Spleen (tissue), 11 donors: ENCODE data around the gene IQCC. TPM values are rescaled to one million over a fixed set of nuclear protein-coding genes. Genes with fewer than 3 reads are reported as not detected.

Experiments
- DNase-seq: peaks from one replicate; pipeline ENCODE4 v3.0.0-alpha.2; 2020
- H3K27ac ChIP-seq, 8 donors: fragments of 200-600 bp; sonication (generic) in 7 of 8; 1 replicate in 4 of 8; 2 replicates in 4 of 8; pipeline versions ENCODE4 v1.5.0 to v1.8.0; 2016 to 2021; ENCODE audit warnings: inconsistent platforms in 4 of 8, mild to moderate bottlenecking in 4 of 8, moderate library complexity in 1 of 8
- H3K27me3 ChIP-seq, 7 donors: fragments of 200-600 bp; sonication (generic) in 6 of 7; replicated peaks in 1 of 7; 1 replicate in 4 of 7; 2 replicates in 3 of 7; pipeline versions ENCODE4 v1.5.0 to v1.8.0; 2016 to 2021; ENCODE audit warnings: inconsistent platforms in 3 of 7, mild to moderate bottlenecking in 1 of 7
- H3K36me3 ChIP-seq, 6 donors: fragments of 200-600 bp; sonication (generic) in 5 of 6; 1 replicate in 4 of 6; 2 replicates in 2 of 6; pipeline versions ENCODE4 v1.5.0 to v1.8.0; 2016 to 2021; ENCODE audit warnings: inconsistent platforms in 2 of 6
- H3K4me1 ChIP-seq, 6 donors: fragments of 200-600 bp; sonication (generic) in 5 of 6; 1 replicate in 3 of 6; 2 replicates in 3 of 6; pipeline versions ENCODE4 v1.5.0 to v1.8.0; 2016 to 2021; ENCODE audit warnings: inconsistent platforms in 3 of 6
- H3K4me3 ChIP-seq, 8 donors: fragments of 200-600 bp; sonication (generic) in 7 of 8; 1 replicate in 4 of 8; 2 replicates in 4 of 8; pipeline versions ENCODE4 v1.5.0 to v1.8.0; 2016 to 2021; ENCODE audit warnings: inconsistent platforms in 4 of 8, mild to moderate bottlenecking in 4 of 8, moderate library complexity in 2 of 8
- H3K9me3 ChIP-seq, 8 donors: fragments of 200-600 bp; sonication (generic) in 7 of 8; 1 replicate in 4 of 8; 2 replicates in 4 of 8; pipeline versions ENCODE4 v1.5.0 to v1.8.0; 2016 to 2021; ENCODE audit warnings: inconsistent platforms in 4 of 8
- CTCF ChIP-seq, 11 experiments: fragments of 200-600 bp in 7 of 11; fragments of 450-650 bp in 4 of 11; sonication (generic) in 4 of 11; IDR thresholded peaks in 8 of 11; conservative IDR thresholded peaks in 3 of 11; 1 replicate in 7 of 11; 2 replicates in 4 of 11; pipeline versions ENCODE4 v1.4.0 to v1.8.0; 2016 to 2021; ENCODE audit warnings: antibody characterized with exemption in 11 of 11, inconsistent platforms in 4 of 11, mild to moderate bottlenecking in 1 of 11
- POLR2A ChIP-seq, 3 donors: fragments of 450-650 bp; IDR thresholded peaks; one replicate each; pipeline ENCODE4 v1.5.1; 2017; ENCODE audit warnings: antibody characterized with exemption in 3 of 3, mild to moderate bottlenecking in 1 of 3
- POLR2AphosphoS5 ChIP-seq, 3 donors: sonication (generic); formaldehyde crosslinking; IDR thresholded peaks; one replicate each; pipeline ENCODE4 v1.5.1; 2017; ENCODE audit warnings: antibody characterized with exemption in 3 of 3
- WGBS, 5 donors: extraction: QIAGEN DNeasy Blood & Tissue Kit in 3 of 5; methylation state at CpG; one replicate each; pipeline versions ENCODE4 v1.1.5 to v1.1.7; 2013 to 2018; 5-methylcytosine and 5-hydroxymethylcytosine counted together
- intact Hi-C: fragments of 100-400 bp; cut with DNase I; formaldehyde crosslinking; loops from one replicate; pipeline ENCODE4 v1.15.0; 2023; ENCODE audit warnings: low total_unique reads
- polyA plus RNA-seq, 3 donors: library from polyadenylated mRNA; stranded (reverse); fragments of 200-250 nt; gene quantifications; one replicate each; pipeline ENCODE4 v1.2.1, GENCODE V29; 2013
- total RNA-seq, 7 donors: library from RNA; depleted of rRNA in 3 of 7; stranded (reverse); fragments of >200 nt in 3 of 7; fragmentation: NEBNext Ultra II Directional in 4 of 7; extraction: Animal tissue kit (Norgen Biotek cat#: 25700) in 4 of 7; gene quantifications; one replicate each; pipeline versions ENCODE4 v1.1.0 to v1.2.1, GENCODE V29; 2016 to 2021
- donor health status: healthy with polysubstance abuse.
- donor health status: DM: no; HTN: no; CAD: no; lungs with moderate emphysema.
- donor health status: DM: no; HTN: no; CAD: no.
- donor health status: Bipolar disorder and iron deficiency.
- donor health status: healthy.
- donor health status: DM: no; HTN: no; CAD: no.
- donor health status: DM: yes; HTN: yes; CAD: no.

The IQCC gene
- total and polyA plus RNA-seq, 10 donors: 1.2 to 2.4 (median 1.7) TPM

GRCh38 chr1:32198237-32199042 is 7.0 kb upstream of the IQCC start:
- 89 to 98% (median 91%) methylated on average over 3 of the region's 3 CpGs for WGBS, 5 donors
- H3K4me1 ChIP-seq: peaks cover 10 to 70% (median 37%) of the 10 kb centered on the region in 6 donors
- no peaks in the 10 kb centered on the region for H3K27me3 ChIP-seq
- H3K27ac ChIP-seq: no peak overlapping the region
- H3K9me3 ChIP-seq: no peaks in the 10 kb centered on the region
- DNase-seq: no peak
- TF ChIP-seq CTCF (IDR thresholded peaks at IDR 0.05 in 8 of 11, conservative IDR thresholded peaks at IDR 0.05 in 3 of 11) (no peak), POLR2A (IDR thresholded peaks at IDR 0.05) (no peak), POLR2AphosphoS5 (IDR thresholded peaks at IDR 0.05) (no peak)
- intact Hi-C loops: no loop called here
- no peak overlapping the region for H3K4me3 ChIP-seq
- H3K36me3 ChIP-seq: peaks cover 4 to 54% (median 41%) of the 10 kb centered on the region in 6 donors

GRCh38 chr1:32199043-32199716 is 6.3 kb upstream of the IQCC start:
- peak overlapping the region in 2 of 8 donors; percentile 83 to 89 for H3K27ac ChIP-seq

GRCh38 chr1:32199717-32200072 is 5.8 kb upstream of the IQCC start:
- H3K4me1 ChIP-seq: peaks cover 11 to 75% (median 37%) of the 10 kb centered on the region in 6 donors
- peak overlapping the region in 2 of 8 donors; percentile 65 to 91 for H3K4me3 ChIP-seq
- peaks cover 0 to 44% (median 28%) of the 10 kb centered on the region in 6 donors for H3K36me3 ChIP-seq
- 42 to 87% (median 70%) methylated on average over 4 to 6 of the region's 6 CpGs for WGBS, 5 donors
- H3K27me3 ChIP-seq: no peaks in the 10 kb centered on the region
- DNase-seq: no peak
- H3K27ac ChIP-seq: peak overlapping the region in 5 of 8 donors; percentile 67 to 89 (median 82)
- intact Hi-C loops: no loop called here
- H3K9me3 ChIP-seq: no peaks in the 10 kb centered on the region
- peak in 2 of 3 donors; percentile 21 to 67 for TF ChIP-seq POLR2AphosphoS5 (IDR thresholded peaks at IDR 0.05)
- TF ChIP-seq POLR2A (IDR thresholded peaks at IDR 0.05): no peak

More at GRCh38 chr1:32199043-32199716, 6.3 kb upstream of the IQCC start:
- peaks cover 10 to 72% (median 37%) of the 10 kb centered on the region in 6 donors for H3K4me1 ChIP-seq
- no peak for DNase-seq
- intact Hi-C loops: no loop called here
- 67 to 100% (median 85%) methylated on average over 3 to 4 of the region's 4 CpGs for WGBS, 5 donors
- H3K4me3 ChIP-seq: peak overlapping the region in 1 of 8 donors; percentile 91
- TF ChIP-seq POLR2AphosphoS5 (IDR thresholded peaks at IDR 0.05): no peak
- TF ChIP-seq CTCF (IDR thresholded peaks at IDR 0.05 in 8 of 11, conservative IDR thresholded peaks at IDR 0.05 in 3 of 11): no peak
- TF ChIP-seq POLR2A (IDR thresholded peaks at IDR 0.05): no peak
- no peaks in the 10 kb centered on the region for H3K27me3 ChIP-seq
- no peaks in the 10 kb centered on the region for H3K9me3 ChIP-seq
- peaks cover under 1 to 49% (median 33%) of the 10 kb centered on the region in 6 donors for H3K36me3 ChIP-seq

GRCh38 chr1:32200226-32201010 is 5.1 kb upstream of the IQCC start, which contains the start of gene CCDC28B:
CCDC28B (plus strand) TSS chr1:32200595; CDS start chr1:32201936, 1,341 bp downstream.
- H3K9me3 ChIP-seq: no peaks in the 10 kb centered on the region
- WGBS, 5 donors: 1% methylated on average over 32 to 34 of the region's 34 CpGs
- H3K4me1 ChIP-seq: peaks cover 15 to 75% (median 43%) of the 10 kb centered on the region in 6 donors
- H3K27me3 ChIP-seq: no peaks in the 10 kb centered on the region
- peak within 1 kb of the TSS; percentile 51 to 91 (median 66) for H3K4me3 ChIP-seq
- peak; percentile 87 for DNase-seq
- TF ChIP-seq POLR2A (IDR thresholded peaks at IDR 0.05) (peak in 1 of 3 donors; percentile 13), POLR2AphosphoS5 (IDR thresholded peaks at IDR 0.05) (peak; percentile 63 to 76 (median 72)), CTCF (IDR thresholded peaks at IDR 0.05 in 8 of 11, conservative IDR thresholded peaks at IDR 0.05 in 3 of 11) (no peak)
- H3K36me3 ChIP-seq: peaks cover 0 to 37% (median 21%) of the 10 kb centered on the region in 6 donors
- intact Hi-C loops: no loop called here
- H3K27ac ChIP-seq: peak within 1 kb of the TSS; percentile 58 to 89 (median 82)
